Measurements from ENCODE around the gene SERGEF.

SERGEF gene

DNA sequence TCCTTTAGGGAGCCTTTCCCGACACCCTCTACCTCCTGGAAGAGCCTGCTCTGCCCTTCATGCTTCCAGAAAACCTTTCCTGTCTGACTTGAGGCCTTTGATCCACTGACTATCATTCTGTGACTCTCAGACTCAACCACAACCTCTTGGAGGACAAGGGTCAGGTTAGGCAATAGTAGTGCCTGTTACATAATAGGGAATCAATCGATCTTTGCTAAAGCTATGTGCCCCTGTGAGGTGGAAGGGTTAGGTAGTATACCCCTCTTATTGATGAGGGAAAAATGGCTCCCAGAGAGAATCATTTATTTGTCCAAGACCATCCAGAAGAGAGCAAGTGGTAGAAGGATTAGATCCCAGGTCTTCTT, 262.1 kb downstream of the SERGEF start:
- no peak for DNase-seq (ENCODE audit: low spot score)

DNA sequence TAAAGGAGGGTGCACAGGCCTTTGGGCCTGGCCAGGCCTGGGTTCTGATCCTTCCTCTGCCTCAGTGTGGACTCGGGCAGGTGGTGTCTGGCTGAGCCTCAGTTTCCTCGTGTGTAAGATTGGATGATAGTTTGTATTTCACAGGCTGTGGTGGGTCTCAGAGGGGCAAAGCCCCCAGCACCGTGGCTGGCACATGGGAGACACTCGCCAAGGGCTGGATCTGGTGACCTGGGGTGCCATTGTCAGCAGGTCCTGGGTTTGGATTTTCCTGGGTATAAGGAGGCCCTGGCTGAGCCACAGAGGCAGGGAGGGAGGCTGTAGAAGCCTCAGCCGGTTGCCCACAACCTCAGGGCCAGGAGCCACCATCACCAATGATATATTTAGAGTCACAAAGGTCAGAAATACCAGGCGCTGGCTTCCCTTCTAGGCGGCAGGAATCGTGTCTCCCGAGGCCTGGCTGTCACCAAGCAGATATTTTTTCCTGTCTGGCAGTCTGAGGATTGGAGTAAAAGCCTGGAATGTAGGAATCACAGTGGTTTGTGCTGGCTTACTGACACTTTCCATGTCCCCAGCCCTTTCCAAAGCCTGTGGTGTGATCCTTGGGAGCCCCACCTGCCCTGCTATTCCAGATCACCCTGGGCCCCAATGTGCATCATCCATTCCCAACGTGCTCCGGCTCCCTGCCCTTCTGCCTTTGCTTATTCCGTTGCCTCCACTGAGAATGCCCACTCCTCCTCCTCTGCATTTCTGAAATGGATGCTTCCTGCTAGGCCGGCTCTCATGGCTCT, 262.6 kb downstream of the SERGEF start:
- no peak for DNase-seq (ENCODE audit: low spot score)

DNA sequence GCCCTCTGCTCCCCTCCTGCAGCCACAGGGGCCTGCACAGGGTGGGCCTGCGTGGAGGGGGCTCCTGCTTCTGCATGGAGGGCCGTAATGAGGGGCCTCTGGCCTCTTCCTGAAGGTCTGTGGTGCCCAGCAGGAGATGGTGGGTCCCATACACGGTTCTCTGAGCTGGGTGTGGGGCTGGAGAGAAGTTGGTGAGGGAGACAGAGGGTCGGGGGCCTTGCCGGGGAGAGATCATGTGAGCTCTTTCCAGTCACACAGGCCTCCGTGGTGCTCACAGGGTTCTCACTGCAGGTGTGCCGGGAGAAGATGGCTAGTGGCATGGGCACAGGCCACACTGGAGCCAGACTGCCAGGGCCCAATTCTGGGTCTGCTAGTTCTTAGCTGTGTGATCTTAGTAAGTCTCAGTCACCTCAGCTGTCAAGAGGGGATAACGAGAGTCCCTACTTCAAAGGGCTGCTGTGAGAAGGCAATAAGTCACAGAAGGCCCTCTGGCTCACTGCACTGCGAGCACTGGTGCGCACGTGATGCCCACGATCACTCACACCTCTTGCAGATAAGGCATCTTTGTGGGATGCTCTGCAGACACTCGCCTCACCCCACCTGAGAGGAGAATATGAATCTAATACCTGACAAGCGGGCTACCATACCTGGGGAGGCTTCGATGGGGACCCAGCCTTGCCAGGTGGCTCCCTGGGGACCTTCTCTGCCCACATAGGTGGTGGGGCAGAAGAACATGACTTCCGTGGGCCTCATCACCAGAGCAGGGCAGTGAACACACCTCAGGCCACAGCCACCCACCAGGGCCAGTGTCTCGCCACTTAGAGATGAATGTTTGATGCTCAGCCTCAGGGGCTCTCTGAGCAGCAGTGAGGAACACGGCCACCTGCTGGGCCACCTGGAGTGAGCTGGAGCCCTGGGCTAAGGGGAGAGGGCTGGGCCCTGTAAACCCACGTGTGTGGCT, 263.8 kb downstream of the SERGEF start:
- no peak for DNase-seq (ENCODE audit: low spot score)

DNA sequence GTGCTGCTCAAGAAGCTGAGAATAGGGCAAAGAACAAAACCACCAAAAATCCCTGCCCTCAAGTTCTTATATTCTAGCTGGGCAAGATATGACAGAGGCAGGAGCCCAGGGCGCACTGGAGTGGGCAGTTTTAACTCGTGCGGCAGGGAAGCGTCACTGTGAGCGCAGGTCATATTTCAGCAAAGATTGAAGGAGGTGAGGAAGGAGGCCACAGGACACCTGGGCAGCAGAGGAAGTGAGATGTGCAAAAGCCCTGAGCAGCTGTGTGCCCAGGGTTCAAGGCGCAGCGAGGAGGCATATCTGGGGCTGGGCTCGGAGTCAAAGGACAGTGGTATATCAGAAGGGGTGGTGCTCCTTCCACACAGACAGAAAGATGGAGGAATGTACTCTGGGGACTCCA, 264.8 kb downstream of the SERGEF start:
- no peak for DNase-seq (ENCODE audit: low spot score)

DNA sequence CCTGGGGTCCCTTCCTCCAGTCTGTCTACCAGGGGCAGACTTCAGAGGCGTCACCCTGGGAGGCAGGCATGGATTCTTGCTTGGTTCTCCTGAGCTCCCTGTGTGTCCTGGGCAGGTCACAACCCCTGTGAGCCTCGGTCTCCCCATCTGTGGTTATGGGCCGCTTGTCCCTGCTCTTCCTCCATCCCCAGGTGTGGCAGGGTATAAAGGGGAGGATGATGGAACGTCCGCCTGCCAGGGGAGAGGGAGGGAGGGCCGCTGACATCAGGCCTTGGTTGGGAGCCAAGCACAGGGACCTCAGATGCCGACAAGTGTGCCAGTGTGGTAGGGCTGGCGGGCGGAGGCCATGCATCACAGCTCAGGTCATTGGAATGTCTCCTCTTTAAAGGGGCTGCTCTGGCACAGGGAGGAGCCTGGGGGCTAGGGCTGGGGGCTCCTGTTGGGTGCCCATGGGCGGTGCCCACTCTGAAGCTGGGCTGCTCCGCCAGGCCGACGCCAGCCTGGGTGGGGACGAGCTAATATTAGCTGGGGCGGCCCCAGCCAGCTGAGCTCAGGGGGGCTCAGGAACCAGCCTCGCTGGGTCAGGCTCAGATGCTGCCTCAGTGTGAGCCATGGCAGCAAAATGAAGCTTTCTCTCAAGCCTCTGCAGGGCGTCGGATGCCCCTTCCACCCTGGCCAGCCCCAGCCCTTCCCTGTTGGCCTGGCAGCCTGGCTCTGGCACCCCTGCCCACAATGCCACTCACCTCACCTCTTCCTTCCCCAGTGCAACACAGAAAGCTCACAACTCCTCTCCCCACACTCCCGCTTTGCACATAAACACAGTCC, 265.5 kb downstream of the SERGEF start:
- DNase-seq (ENCODE audit: low spot score): no peak

DNA sequence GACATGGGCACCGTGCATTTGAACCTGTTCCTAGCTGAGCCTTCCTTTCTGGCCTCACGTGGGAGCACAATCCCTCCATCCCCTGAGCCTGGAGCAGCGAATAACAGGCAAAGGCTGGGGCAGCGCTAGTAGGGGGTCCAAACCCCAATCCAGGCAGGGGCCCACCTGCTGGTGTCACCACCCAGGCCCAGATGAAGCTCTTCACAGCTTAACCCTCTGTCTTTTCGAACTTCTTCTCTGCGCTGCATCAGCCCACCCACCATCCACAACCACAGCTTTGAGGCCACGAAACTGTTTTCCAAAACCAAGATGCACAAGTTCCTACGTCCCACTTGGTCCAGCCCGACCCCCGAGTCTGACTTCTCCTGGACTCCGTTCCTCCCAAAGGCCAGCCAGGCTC, 266.8 kb downstream of the SERGEF start:
- DNase-seq (ENCODE audit: low spot score): no peak

DNA sequence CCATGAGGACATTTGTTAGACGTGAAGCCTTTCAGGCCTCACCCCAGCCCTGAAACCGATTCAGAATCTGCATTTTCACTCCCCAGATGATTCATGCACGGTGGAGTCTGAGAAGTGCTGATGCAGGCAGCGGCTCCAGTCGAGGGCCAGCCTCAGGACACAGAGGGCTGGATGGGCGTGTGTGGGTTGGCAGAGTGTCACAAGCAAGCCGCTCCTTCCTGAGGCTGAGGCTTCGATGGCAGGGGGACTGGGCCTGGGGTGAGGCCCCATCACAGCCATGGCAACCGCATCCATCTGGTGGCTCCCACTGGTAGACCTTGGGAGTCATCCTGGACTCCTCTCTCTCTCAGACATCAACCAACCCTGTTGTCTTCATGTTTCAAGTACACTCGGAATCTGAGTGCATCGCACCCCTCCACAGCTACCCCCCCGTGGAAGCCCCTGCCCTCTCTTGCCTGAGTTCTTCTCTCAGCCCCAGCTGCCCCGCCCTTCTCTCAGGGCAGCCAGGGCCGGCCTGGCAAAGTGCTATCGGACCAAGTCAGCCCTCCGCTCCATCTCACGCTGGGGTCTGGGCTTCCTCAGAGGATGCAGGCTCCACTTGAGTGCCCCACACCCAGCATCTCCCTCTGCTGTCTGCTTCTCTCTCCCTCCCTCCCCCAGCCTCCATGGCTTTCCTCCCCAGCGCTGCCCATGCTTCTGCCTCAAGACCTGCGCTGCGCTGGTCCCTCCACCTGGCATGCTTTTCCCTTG, 267.6 kb downstream of the SERGEF start:
- DNase-seq (ENCODE audit: low spot score): no peak

DNA sequence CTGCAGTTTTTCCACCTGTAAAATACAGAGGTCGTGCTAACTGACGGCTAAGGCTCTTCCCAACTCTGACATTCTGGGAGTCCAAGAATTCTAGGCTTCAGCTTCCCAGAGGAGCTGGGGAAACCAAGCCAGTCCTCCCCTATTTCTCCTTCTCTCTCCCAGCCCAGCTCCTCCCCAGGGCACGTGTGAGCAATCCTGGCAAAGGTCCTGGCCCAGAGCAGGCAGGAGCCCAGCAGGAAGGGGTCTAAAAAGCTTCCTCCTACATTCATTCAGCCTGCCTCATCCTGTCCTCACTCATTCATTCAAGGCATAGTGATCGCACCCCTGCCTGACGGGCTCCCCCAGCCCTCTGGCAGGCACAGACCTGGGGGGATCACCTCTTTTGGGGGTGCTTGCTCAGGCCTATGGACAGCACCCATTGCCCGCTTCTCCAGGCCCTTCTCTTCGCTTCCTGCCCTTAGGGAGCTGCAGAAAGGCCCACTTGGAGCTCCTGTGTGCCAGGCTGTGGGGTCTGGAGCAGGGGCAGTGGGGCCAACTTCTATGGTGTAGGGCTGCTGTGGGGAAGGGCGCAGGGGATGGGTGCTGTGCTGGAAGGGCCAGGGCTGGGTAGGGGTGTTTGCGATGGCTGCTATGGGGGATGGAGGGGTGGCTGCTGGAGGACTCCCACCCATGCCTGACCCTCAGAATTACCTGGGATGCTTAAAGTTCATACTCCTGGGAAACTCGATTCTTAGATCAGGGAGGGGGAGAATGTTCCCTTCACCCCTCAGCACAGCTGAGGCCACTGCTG, 268.5 kb downstream of the SERGEF start:
- DNase-seq (ENCODE audit: low spot score): no peak

DNA sequence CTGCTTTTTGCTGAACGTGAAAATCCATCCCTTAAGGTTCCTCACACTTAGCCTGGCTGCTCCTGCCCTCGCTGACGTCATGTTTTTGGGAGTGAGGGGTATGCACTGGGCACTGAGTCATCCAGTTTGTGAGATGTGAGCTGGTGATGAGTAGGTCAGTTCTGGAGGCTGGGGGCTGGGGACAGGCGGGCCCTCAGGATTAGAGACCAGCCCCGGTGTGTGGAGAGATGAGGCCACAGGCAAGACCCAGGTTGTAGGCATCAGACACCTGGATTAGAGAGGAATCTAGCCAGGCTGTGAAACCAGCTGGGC, 269.1 kb downstream of the SERGEF start:
- DNase-seq (ENCODE audit: low spot score): no peak

DNA sequence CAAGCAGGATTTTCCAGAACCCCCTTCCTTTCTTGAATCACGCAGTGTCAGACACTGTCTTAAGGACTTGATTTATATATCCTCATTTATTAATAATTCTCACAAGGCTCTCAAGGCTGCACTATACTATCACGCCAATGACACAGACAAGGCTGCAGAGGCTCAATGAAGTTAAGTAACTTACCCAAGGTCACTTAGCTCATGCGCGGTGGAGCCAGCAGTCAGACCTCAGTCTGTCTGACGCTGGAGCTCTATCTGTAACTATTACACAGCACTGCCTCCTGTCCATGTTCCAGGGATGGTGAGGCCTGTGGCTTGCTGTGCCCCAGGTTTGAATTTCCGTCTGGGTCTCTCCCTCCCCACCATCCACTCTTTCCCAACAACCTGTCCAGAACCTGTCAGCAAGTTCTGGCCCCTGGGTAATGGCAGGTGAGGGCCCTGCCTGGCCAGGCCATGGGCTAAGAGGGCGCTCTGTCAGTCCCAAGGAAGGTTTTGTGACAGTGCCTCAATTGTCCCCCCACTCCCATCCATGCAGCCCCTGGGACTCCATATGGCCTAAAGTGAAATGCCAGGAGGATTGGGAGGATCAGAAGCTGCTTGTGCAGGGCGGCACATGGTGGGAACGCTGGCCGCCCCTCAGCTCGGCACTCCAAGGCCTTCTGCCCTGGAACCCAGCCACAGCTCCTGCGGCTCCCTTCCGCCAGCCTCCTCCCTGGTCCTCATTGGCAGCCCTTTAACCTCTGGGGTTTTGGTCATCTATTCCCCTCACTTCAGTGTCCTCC, 269.6 kb downstream of the SERGEF start:
- DNase-seq (ENCODE audit: low spot score): no peak

DNA sequence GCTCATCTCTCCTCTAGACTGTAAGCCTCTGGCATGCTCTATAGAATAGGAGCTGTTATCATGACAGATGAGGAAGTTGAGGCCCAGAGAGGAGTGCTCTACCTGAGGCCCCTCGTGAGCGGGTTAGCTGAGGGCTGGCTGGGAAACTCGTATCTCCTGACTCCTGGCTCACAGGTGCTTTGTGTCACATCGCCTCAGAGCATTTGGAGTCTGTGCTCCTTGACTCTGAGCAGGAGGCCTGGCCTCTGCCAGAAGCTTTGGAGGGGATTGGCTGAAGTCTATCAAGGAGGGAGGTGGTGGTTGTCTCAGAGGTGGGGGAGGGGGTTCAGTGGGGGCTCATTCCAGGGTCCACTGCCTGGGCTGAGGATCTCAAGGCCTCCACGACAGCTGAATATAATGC, 270.8 kb downstream of the SERGEF start:
- no peak for DNase-seq (ENCODE audit: low spot score)

DNA sequence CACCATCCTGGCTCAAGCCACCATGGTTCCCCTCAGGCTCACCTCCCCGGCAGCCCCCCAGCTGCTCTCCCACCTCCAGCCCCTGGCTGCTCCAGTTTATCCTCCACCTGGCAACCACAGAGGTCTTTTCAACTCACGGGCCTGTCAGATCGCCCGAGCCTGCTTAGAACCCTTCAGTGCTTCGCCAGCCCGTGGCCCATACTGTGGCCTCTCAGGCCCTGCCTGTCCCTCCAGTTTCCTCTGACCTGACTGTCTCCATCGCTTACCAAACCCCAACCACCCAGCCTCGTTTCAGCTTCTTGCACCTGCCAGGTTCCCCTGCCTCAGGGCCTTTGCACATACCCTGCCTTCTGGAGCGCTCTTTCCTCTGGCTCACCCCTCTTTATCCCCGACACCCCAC, 271.4 kb downstream of the SERGEF start:
- no peak for DNase-seq (ENCODE audit: low spot score)

DNA sequence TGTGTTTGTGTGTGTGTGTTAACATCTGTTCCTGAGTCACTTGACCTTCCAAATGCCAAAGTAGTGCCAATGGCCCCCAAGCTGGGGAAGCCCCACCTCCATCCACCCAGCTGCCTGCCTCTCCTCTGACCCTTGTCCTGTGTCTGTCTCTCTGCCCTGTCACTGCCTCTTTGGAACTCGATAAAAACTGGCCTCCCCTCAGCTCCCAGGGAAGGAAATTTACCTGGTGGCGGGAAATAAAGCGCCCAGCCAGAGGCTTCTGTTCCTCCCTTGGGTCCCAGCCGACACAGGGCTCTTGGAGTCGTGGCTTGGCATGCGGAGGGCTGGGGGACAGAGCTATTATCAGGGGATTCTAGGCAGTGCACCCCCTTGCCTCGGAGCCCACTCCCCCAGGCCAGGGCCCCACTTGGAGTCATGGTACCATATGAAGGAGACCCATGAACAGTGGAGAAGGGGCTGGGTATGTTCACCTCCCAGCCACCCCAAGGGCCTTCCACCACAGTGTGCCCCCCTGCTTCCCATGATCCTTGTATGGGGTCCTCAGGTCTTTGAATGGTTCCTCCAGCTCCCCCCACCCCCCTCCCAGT, 272.1 kb downstream of the SERGEF start:
- no peak for DNase-seq (ENCODE audit: low spot score)

DNA sequence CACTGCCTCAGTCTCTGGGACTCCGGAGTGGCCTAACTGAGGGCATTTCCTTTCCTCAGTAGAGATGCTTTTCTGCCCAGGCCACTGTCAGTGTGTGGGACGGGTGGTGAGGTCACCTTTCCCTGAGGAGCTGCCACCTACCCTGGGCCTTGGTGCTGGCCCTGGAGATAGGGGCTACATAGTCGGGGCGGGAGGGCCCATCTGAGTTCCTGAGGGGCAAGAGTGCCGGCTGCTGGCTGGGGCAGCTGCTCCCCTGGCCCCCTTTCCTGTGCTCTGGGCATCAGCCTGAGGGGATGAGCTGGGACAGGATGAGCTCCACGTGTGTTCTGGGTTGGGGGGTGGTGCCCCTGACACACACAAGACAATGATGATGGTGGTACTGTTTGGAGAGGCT, 272.9 kb downstream of the SERGEF start:
- DNase-seq (ENCODE audit: low spot score): no peak

DNA sequence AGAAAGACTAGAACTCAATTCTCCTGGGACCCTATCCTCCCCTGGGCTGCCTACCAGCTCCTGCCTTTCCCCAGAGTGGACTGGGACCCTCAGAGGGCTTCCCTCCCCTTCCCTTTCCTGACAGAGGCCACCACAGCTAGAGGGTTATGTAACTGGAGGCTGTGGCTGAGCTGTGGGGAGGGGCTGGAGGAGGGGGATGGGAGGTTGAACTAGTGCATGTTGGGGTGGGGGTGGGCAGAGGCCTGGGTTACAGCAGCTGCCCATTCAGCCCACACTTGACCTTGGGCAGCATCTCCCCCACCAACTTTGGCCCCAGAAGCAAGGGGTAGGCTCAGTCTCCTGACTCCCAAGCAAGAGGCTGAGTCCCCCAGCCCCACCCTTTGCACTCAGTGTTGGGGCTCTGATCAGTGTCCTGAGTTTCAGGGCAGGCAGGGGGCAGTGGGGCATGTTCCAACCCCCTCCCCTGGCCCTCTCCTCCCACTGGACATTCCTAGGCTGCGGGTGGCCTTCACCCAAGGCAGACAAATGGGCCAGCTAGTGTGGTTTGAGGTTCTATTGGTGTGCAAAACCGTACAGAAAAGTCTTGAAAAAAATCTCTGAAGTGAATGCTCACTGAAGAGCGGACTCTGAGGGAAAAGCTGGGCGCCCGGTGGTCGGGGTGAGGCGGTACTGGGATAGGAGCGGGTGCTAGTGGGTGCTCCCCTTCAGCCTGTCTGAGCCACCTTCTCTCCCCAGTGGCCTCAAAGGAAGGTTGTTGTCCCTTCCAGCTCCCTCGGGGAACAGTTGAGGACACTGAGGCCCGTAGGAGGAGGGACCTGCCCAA, 274.5 kb downstream of the SERGEF start:
- no peak for DNase-seq (ENCODE audit: low spot score)
